Fibroblast of pulmonary artery (primary cell): ENCODE results near the gene NCKAP5.

Experiments
- DNase-seq: peaks from one replicate; pipeline ENCODE4 v3.0.0-alpha.2; 2010; ENCODE audit warnings: low read depth
- H3K4me3 ChIP-seq: replicated peaks from 2 replicates; pipeline ENCODE4 v1.5.1; 2011; ENCODE audit warnings: low read depth, mild to moderate bottlenecking, control low read depth, low read length, moderate library complexity
- CTCF ChIP-seq: IDR thresholded peaks from 2 replicates; pipeline ENCODE4 v1.5.1; 2011; ENCODE audit warnings: mild to moderate bottlenecking, control low read depth, low read length, inconsistent platforms; ENCODE audit errors: missing control alignments

The NCKAP5 gene

GRCh38 chr2:132883430-132883829, 684.8 kb downstream of the NCKAP5 start:
- DNase-seq: no peak
- no peak for TF ChIP-seq CTCF
- H3K4me3 ChIP-seq: no peak overlapping the region

- no peak for DNase-seq
- TF ChIP-seq CTCF: no peak
- H3K4me3 ChIP-seq: no peak overlapping the region
These were observed 686.7 kb downstream of the NCKAP5 start for GRCh38 chr2:132881546-132881945.

- no peak overlapping the region for H3K4me3 ChIP-seq
- no peak for TF ChIP-seq CTCF
- no peak for DNase-seq
These were observed 690.3 kb downstream of the NCKAP5 start for GRCh38 chr2:132877923-132878322.

GRCh38 chr2:132876745-132877391, 691.4 kb downstream of the NCKAP5 start:
- DNase-seq: no peak
- no peak overlapping the region for H3K4me3 ChIP-seq
- no peak for TF ChIP-seq CTCF

GRCh38 chr2:132875193-132875592, 693.1 kb downstream of the NCKAP5 start:
- TF ChIP-seq CTCF: no peak
- no peak for DNase-seq
- no peak overlapping the region for H3K4me3 ChIP-seq

- DNase-seq: no peak
- TF ChIP-seq CTCF: no peak
- H3K4me3 ChIP-seq: no peak overlapping the region
These were observed 694.5 kb downstream of the NCKAP5 start for GRCh38 chr2:132873738-132874137.

- no peak for DNase-seq
- H3K4me3 ChIP-seq: no peak overlapping the region
- TF ChIP-seq CTCF: no peak
These were observed 696.4 kb downstream of the NCKAP5 start for GRCh38 chr2:132871831-132872230.
